Glutamatergic neuron (in vitro differentiated cells): ENCODE results near the gene ADH1A. TPM values are rescaled to one million over a fixed set of nuclear protein-coding genes. Genes with fewer than 3 reads are reported as not detected.

ENCODE experiments used
- DNase-seq: peaks from one replicate; pipeline ENCODE4 v3.0.0; 2022
- H3K27ac Mint-ChIP-seq: one replicate; pipeline ENCODE4 v1.8.0; 2020; ENCODE audit warnings: mild to moderate bottlenecking, mixed read lengths, inconsistent platforms; ENCODE audit not compliant: unreplicated experiment
- H3K27me3 Mint-ChIP-seq: one replicate; pipeline ENCODE4 v1.8.0; 2020; ENCODE audit warnings: mild to moderate bottlenecking, moderate library complexity, mixed read lengths, inconsistent platforms; ENCODE audit not compliant: unreplicated experiment
- H3K36me3 Mint-ChIP-seq: one replicate; pipeline ENCODE4 v1.8.0; 2020; ENCODE audit warnings: mild to moderate bottlenecking, mixed read lengths, inconsistent platforms; ENCODE audit not compliant: unreplicated experiment
- H3K4me1 Mint-ChIP-seq: one replicate; pipeline ENCODE4 v1.8.0; 2020; ENCODE audit warnings: mild to moderate bottlenecking, low read depth, mixed read lengths, inconsistent platforms; ENCODE audit not compliant: unreplicated experiment
- H3K4me3 Mint-ChIP-seq: one replicate; pipeline ENCODE4 v1.8.0; 2020; ENCODE audit warnings: mild to moderate bottlenecking, mixed read lengths, inconsistent platforms; ENCODE audit not compliant: unreplicated experiment
- H3K9me3 Mint-ChIP-seq: one replicate; pipeline ENCODE4 v1.8.0; 2020; ENCODE audit warnings: mild to moderate bottlenecking, moderate library complexity, mixed read lengths, inconsistent platforms; ENCODE audit not compliant: unreplicated experiment
- total RNA-seq: library from RNA; stranded (reverse); fragmentation: NEBNext Ultra II Directional; extraction: Animal tissue kit (Norgen Biotek cat#: 25700); gene quantifications from one replicate; pipeline ENCODE4 v1.2.1, GENCODE V29; 2021; ENCODE audit not compliant: unreplicated experiment
- TF ChIP-seq, protein P1 (sequence below): fragments of 200-600 bp; sonication (generic); IDR thresholded peaks from one replicate; pipeline ENCODE4 v1.5.0; 2021; ENCODE audit not compliant: partially characterized antibody, unreplicated experiment

Gene ADH1A
- total RNA-seq, 1 donor from 2014 or later: not detected

- Mint-ChIP-seq H3K4me1 (no peaks in the 10 kb centered on the region), H3K27ac (no peak overlapping the region), H3K4me3 (no peak overlapping the region), H3K36me3 (no peaks in the 10 kb centered on the region), H3K27me3 (no peaks in the 10 kb centered on the region), H3K9me3 (no peaks in the 10 kb centered on the region)
- DNase-seq: no peak
- TF ChIP-seq, protein P1, sequence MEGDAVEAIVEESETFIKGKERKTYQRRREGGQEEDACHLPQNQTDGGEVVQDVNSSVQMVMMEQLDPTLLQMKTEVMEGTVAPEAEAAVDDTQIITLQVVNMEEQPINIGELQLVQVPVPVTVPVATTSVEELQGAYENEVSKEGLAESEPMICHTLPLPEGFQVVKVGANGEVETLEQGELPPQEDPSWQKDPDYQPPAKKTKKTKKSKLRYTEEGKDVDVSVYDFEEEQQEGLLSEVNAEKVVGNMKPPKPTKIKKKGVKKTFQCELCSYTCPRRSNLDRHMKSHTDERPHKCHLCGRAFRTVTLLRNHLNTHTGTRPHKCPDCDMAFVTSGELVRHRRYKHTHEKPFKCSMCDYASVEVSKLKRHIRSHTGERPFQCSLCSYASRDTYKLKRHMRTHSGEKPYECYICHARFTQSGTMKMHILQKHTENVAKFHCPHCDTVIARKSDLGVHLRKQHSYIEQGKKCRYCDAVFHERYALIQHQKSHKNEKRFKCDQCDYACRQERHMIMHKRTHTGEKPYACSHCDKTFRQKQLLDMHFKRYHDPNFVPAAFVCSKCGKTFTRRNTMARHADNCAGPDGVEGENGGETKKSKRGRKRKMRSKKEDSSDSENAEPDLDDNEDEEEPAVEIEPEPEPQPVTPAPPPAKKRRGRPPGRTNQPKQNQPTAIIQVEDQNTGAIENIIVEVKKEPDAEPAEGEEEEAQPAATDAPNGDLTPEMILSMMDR: no peak
Observed at GRCh38 chr4:99281261-99281660, 9.5 kb downstream of the ADH1A start.

- no peaks in the 10 kb centered on the region for H3K36me3 Mint-ChIP-seq
Observed at GRCh38 chr4:99276417-99276816, 14.4 kb downstream of the ADH1A start.

DNA sequence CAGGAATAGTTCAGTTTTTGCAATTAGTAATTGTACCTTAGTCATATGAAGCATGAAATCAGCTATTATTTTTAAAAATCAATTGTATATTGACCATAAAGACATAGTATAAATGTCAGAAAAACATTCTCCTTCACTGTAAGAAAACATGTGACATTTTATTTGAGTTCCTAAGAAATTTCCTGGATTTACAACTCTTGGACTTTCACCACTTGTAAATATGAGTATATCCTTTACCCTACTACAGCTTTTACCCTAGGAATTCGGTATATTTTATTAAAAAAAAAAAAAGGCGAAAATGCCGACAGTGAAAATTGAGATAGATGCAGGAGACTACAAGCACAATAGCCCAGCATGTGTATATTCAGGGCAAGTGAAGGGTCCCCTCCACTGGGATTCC is 14.9 kb downstream of the ADH1A start:
- no peak overlapping the region for H3K27ac Mint-ChIP-seq
- no peaks in the 10 kb centered on the region for H3K4me1 Mint-ChIP-seq
- no peaks in the 10 kb centered on the region for H3K9me3 Mint-ChIP-seq
- DNase-seq: no peak
- no peaks in the 10 kb centered on the region for H3K27me3 Mint-ChIP-seq
- H3K36me3 Mint-ChIP-seq: no peaks in the 10 kb centered on the region
- TF ChIP-seq, protein P1: no peak
- no peak overlapping the region for H3K4me3 Mint-ChIP-seq

More at GRCh38 chr4:99276417-99276816, 14.4 kb downstream of the ADH1A start:
- TF ChIP-seq, protein P1: no peak
- Mint-ChIP-seq H3K9me3 (no peaks in the 10 kb centered on the region), H3K4me1 (no peaks in the 10 kb centered on the region), H3K27ac (no peak overlapping the region), H3K4me3 (no peak overlapping the region), H3K27me3 (no peaks in the 10 kb centered on the region)
- no peak for DNase-seq

DNA sequence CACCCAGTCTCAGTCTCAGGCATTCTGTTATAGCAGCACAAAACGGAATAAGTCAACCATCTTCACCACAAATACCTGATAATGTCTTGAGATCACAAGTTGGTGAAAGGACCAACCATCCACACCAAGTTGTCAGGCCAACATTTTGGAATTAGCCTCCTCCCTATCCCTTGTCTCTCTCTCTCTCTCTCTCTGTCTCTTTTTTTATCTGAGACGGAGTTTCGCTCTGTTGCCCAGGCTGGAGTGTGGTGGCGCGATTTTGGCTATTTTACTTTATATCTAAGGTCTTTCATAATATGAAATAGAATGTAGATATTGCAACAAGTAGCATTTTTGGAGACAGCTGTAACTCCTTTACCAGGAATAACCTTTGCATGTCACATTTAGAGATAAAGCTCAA is 15.7 kb downstream of the ADH1A start:
- no peak overlapping the region for H3K4me3 Mint-ChIP-seq
- TF ChIP-seq, protein P1: no peak
- H3K27ac Mint-ChIP-seq: no peak overlapping the region
- no peaks in the 10 kb centered on the region for H3K27me3 Mint-ChIP-seq
- H3K36me3 Mint-ChIP-seq: no peaks in the 10 kb centered on the region
- no peaks in the 10 kb centered on the region for H3K9me3 Mint-ChIP-seq
- no peak for DNase-seq
- H3K4me1 Mint-ChIP-seq: no peaks in the 10 kb centered on the region

DNA sequence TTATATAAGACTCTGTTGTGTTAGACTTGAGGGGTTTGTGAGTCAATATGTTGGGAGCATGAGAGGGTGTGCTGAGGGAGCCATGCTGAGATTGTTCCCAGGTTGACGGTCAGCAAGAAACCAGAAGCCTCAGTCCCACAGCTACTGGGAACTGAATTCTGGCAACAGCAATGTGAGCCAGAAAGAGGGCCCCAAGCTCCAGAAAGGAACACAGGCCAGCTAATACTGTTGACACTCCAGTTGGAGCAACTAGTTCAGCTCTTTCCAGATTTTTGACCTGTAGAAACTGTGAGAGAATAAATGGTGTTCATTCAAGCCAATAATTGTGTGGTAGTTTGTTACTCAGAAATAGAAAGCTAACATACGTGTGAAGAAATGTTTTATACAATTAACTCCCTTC is 17.1 kb downstream of the ADH1A start:
- no peaks in the 10 kb centered on the region for H3K36me3 Mint-ChIP-seq
- no peaks in the 10 kb centered on the region for H3K9me3 Mint-ChIP-seq
- H3K4me3 Mint-ChIP-seq: no peak overlapping the region
- DNase-seq: no peak
- no peaks in the 10 kb centered on the region for H3K27me3 Mint-ChIP-seq
- TF ChIP-seq, protein P1: no peak
- H3K4me1 Mint-ChIP-seq: no peaks in the 10 kb centered on the region
- no peak overlapping the region for H3K27ac Mint-ChIP-seq
